AG09309 (cell line): ENCODE data around the gene ATG13.
"Not testable (repeated sequence)": the region's sequence is repeated elsewhere in the genome, so short reads cannot be mapped to it uniquely, and the experiment has no call there.

ENCODE experiments used
- DNase-seq: peaks from one replicate; pipeline ENCODE4 v3.0.0-alpha.2; 2010; ENCODE audit warnings: low read depth
- H3K4me3 ChIP-seq: 2 replicates; pipeline ENCODE4 v1.5.1; 2011; ENCODE audit warnings: mild to moderate bottlenecking, low read depth, low read length, moderate library complexity; ENCODE audit not compliant: control insufficient read depth
- CTCF ChIP-seq: IDR thresholded peaks from 2 replicates; pipeline ENCODE4 v1.5.1; 2011; ENCODE audit warnings: mild to moderate bottlenecking, low read depth, low read length, inconsistent platforms; ENCODE audit not compliant: insufficient read depth, control insufficient read depth; ENCODE audit errors: missing control alignments

ATG13 gene

GRCh38 chr11:46710821-46711269 lies 93.5 kb downstream of the ATG13 start:
- no peak overlapping the region for H3K4me3 ChIP-seq
- DNase-seq, result peak; percentile 85
- TF ChIP-seq CTCF, result no peak

GRCh38 chr11:46711303-46711702 lies 94.0 kb downstream of the ATG13 start:
- no peak overlapping the region for H3K4me3 ChIP-seq
- TF ChIP-seq CTCF, result no peak
- DNase-seq, result no peak

GRCh38 chr11:46712874-46713576 lies 95.7 kb downstream of the ATG13 start:
- no peak for TF ChIP-seq CTCF
- no peak for DNase-seq
- H3K4me3 ChIP-seq, result no peak overlapping the region

- not testable (repeated sequence) for H3K4me3 ChIP-seq, DNase-seq
These were observed 100.4 kb downstream of the ATG13 start for GRCh38 chr11:46717825-46718154.

- DNase-seq, result no peak
- H3K4me3 ChIP-seq, result no peak overlapping the region
- TF ChIP-seq CTCF, result no peak
These were observed 101.0 kb downstream of the ATG13 start for GRCh38 chr11:46718155-46719019.

GRCh38 chr11:46719048-46719542 lies 101.7 kb downstream of the ATG13 start, which contains the start of gene F2:
TSS of gene F2 (plus strand) at chr11:46719213. CDS start at chr11:46719236, 23 bp downstream.
- no peak for DNase-seq
- TF ChIP-seq CTCF, result no peak
- H3K4me3 ChIP-seq, result no peak within 1 kb of the TSS
